Measurements from ENCODE around the gene GNAQ. TPM values are rescaled to one million over a fixed set of nuclear protein-coding genes. Genes with fewer than 3 reads are reported as not detected.
"Not testable (repeated sequence)": the region's sequence is repeated elsewhere in the genome, so short reads cannot be mapped to it uniquely, and the experiment has no call there.

GNAQ gene
- total RNA-seq, 4 donors from 2014 or later = 13.1 to 19.7 (median 16.4) TPM

DNA sequence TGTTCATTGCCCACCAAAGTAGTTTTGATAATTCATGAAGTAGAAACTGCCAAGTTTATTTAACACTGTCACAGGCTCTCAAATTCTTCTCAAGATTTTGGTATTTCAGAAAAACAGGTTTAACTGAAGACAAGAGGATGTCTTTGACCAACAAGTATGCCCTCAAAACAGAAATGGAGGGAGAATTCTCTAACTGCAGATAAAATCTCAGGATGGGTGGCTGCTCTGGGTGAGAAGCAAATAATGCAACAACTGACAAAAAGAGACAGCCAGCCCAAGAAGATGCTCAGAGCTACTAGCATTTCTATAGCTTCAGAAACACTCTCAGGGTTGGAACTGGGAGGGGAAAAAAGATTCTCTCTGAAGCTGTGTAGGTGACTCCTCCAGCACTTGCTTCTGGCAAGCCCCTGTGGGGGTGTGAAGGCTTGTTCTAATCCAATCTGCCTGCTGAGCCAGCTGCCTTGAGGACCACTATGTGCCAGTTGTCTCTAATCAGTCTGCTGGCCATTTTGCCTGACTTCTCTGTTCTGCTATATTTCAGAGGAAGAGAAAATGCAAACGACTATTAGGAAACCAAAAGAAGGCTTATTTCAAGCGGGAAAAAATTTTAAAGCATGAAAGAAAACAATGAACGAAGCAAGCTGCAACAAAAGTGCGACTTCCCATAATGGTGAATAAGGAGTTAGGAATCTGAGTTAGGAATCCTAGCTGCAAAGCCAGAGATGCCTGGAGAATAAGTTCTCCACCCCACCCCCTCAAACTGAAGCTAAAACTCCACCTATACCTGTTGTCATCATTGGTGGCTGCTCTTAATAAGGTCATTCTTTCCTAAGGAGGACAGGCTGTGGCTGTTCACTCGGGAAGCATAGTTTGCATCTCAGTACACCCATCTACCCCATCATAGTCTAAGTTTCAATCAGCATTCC, 147.5 kb downstream of the GNAQ start:
- TF ChIP-seq, protein P1, sequence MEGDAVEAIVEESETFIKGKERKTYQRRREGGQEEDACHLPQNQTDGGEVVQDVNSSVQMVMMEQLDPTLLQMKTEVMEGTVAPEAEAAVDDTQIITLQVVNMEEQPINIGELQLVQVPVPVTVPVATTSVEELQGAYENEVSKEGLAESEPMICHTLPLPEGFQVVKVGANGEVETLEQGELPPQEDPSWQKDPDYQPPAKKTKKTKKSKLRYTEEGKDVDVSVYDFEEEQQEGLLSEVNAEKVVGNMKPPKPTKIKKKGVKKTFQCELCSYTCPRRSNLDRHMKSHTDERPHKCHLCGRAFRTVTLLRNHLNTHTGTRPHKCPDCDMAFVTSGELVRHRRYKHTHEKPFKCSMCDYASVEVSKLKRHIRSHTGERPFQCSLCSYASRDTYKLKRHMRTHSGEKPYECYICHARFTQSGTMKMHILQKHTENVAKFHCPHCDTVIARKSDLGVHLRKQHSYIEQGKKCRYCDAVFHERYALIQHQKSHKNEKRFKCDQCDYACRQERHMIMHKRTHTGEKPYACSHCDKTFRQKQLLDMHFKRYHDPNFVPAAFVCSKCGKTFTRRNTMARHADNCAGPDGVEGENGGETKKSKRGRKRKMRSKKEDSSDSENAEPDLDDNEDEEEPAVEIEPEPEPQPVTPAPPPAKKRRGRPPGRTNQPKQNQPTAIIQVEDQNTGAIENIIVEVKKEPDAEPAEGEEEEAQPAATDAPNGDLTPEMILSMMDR (IDR thresholded peaks at IDR 0.05) = no peak
- TF ChIP-seq POLR2A (IDR thresholded peaks at IDR 0.05) = no peak
- 37 to 44% methylated on average over 5 of the region's 5 CpGs for WGBS, 2 donors
- no peak for DNase-seq (ENCODE audit: low spot score in 2 of 2)
- H3K4me3 ChIP-seq (ENCODE audit: low read depth, poor library complexity, severe bottlenecking) = no peak overlapping the region
- intact Hi-C loops (cut with DNase I; ENCODE audit: low total_unique reads) = no loop called here

DNA sequence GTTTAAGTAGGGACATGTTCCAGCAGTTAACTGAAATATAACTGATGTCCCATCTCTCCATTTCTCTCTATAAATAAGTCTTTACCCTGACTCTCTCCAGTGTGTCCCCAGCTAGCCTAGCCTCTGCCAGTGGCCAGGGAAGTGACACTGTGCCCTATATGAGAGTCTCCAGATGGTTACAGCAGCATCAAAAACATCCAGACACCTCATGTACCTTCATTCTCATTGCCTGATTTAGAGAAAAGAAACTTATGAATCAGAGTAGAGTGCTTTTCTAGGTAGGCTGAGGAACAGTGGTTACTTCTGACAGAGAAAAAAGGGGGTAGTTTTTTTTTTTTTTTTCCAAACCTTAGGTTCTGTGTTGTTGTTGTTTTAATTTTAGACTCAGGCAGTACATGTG, 148.5 kb downstream of the GNAQ start:
- intact Hi-C loops (cut with DNase I; ENCODE audit: low total_unique reads) = no loop called here
- TF ChIP-seq POLR2A (IDR thresholded peaks at IDR 0.05) = no peak
- TF ChIP-seq, protein P1 (IDR thresholded peaks at IDR 0.05) = no peak
- no peak overlapping the region for H3K4me3 ChIP-seq (ENCODE audit: low read depth, poor library complexity, severe bottlenecking)
- no peak for DNase-seq (ENCODE audit: low spot score in 2 of 2)

DNA sequence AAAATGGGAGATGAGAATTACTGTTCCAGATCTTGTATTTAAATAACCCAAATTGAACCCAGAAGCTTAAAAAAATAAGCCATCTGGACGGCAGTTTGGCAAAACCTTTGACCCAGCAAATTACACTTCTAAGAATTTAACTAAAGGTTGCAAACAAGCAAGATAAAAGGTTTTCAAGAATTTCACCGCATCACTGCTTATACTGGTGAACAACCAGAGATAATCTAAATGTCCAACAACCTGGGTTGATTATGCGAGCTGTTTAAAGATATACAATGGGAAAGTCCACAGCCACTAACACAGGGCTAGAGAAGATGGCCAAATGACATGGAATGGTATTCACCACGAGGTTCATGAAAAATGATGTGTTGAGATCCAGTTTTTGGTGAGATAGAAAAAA, 149.3 kb downstream of the GNAQ start:
- 83 to 84% methylated on average over 4 of the region's 4 CpGs for WGBS, 2 donors
- no peak for TF ChIP-seq POLR2A (IDR thresholded peaks at IDR 0.05)
- TF ChIP-seq, protein P1 (IDR thresholded peaks at IDR 0.05) = no peak
- no peak for DNase-seq (ENCODE audit: low spot score in 2 of 2)
- intact Hi-C loops (cut with DNase I; ENCODE audit: low total_unique reads) = no loop called here
- H3K4me3 ChIP-seq (ENCODE audit: low read depth, poor library complexity, severe bottlenecking) = no peak overlapping the region

DNA sequence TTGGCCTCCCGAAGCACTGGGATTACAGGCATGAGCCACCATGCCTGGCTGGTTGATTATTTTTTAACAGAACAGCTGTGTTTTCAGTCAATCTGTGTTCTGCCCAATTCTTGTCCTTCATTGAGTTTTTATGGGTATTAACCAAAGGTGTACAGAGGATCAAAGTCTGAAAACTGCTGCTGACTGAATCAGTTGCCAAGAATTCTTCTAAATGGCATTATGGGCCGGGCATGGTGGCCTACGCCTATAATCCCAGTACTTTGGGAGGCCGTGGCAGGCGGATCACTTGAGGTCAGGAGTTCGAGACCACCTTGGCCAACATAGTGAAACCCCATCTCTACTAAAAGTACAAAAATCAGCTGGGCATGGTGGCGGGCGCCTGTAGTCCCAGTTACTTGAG, 150.0 kb downstream of the GNAQ start:
- whole genome bisulfite sequencing, 2 donors = 97 to 98% methylated on average over 8 of the region's 8 CpGs
- H3K4me3 ChIP-seq (ENCODE audit: low read depth, poor library complexity, severe bottlenecking); DNase-seq (ENCODE audit: low spot score in 2 of 2); intact Hi-C loops (cut with DNase I; ENCODE audit: low total_unique reads): not testable (repeated sequence)

DNA sequence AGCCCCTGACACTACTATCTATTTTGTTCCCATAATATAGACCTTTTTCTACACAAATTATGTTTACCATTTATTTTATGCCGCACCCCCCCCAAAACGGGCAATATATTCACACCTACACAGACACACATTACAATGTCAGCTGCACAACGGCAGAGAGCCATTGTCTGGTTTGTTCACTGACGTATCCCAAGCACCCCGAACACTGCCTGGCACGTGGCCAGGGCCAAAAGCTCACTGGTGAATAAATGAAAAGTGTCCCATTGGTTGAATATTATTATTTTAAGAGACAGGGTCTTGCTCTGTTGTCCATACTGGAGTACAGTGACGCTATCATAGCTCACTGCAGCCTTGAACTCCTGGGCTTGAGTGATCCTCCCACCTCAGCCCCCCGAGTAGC, 150.5 kb downstream of the GNAQ start:
- intact Hi-C loops (cut with DNase I; ENCODE audit: low total_unique reads) = no loop called here
- TF ChIP-seq POLR2A (IDR thresholded peaks at IDR 0.05) = no peak
- TF ChIP-seq, protein P1 (IDR thresholded peaks at IDR 0.05) = no peak
- WGBS, 2 donors = 84 to 88% methylated on average over 8 of the region's 8 CpGs
- DNase-seq (ENCODE audit: low spot score in 2 of 2) = no peak
- no peak overlapping the region for H3K4me3 ChIP-seq (ENCODE audit: low read depth, poor library complexity, severe bottlenecking)

DNA sequence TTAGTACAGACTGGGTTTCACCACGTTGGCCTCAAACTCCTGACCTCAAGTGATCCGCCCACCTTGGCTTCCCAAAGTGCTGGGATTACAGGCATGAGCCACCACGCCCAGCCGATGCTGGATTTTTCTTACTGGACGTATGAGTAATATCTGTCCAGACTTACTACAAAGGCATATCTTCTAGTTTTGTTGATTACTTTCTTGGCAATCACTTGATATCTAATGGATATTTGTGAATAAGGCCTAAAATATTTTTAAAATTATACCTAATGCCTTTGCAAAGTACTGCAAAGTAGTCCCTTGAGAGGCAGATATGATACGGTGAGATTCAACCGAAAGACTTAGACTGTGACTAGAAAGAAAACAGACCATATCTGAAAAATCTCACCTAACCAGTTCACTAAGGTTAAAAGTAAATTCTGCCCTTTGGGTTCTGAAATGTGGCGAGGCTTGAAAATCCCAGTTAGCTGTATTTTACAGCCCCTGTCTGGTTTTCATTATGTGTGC, 152.1 kb downstream of the GNAQ start:
- WGBS, 2 donors = 42 to 49% methylated on average over 8 of the region's 8 CpGs
- DNase-seq (ENCODE audit: low spot score in 2 of 2) = no peak
- H3K4me3 ChIP-seq (ENCODE audit: low read depth, poor library complexity, severe bottlenecking) = no peak overlapping the region
- TF ChIP-seq, protein P1 (IDR thresholded peaks at IDR 0.05) = no peak
- TF ChIP-seq POLR2A (IDR thresholded peaks at IDR 0.05) = no peak
- intact Hi-C loops (cut with DNase I; ENCODE audit: low total_unique reads) = no loop called here

DNA sequence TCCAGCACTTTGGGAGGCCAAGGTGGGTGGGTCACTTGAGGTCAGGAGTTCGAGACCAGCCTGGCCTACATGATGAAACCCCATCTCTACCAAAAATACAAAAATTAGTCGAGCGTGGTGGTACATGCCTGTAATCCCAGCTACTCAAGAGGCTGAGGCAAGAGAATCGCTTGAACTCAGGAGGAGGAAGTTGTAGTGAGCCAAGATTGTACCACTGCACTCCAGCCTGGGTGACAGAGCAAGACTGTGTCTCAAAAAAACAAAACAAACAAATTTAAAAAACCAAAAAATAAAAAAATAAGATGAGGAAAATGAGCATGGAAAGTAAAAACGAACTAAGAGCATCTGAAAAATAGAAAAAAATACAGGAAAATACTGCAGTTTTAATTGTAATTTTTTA, 152.8 kb downstream of the GNAQ start:
- 79 to 86% methylated on average over 5 of the region's 5 CpGs for WGBS, 2 donors
- intact Hi-C loops (cut with DNase I; ENCODE audit: low total_unique reads); H3K4me3 ChIP-seq (ENCODE audit: low read depth, poor library complexity, severe bottlenecking); DNase-seq (ENCODE audit: low spot score in 2 of 2): not testable (repeated sequence)

Measured in lower leg skin (tissue), 4 donors.